ENCODE data around the gene FARP1.

The FARP1 gene

DNA sequence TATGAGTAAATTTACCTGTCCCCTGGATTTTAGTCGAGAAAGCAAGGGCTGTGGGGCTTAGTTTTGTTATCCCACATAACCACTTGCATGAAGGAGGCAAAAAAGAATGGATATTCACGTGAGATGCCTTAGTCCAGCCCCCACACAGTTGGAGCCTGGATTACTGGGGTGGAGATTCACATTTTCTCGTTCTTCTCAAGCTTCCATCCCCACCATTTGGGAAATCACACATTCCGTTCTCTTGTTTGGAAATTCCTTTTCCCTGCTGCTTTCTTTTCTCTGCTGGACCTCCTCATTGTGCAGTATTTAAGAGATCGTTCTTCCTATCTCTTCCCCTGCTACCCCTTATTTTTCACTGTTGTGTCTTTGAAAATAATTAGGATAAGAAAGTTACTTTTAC lies 45.1 kb upstream of the FARP1 start:
- H2AFZ ChIP-seq (ENCODE audit: low read depth, low read length, severe bottlenecking): no peak overlapping the region
- no peaks in the 10 kb centered on the region for H4K20me1 ChIP-seq (ENCODE audit: low read depth, low read length)
- H3K9me2 ChIP-seq (replicated peaks; ENCODE audit: insufficient read depth, low read length): no peaks in the 10 kb centered on the region
- no peak overlapping the region for H3K9ac ChIP-seq (ENCODE audit: low read length)
- no peaks in the 10 kb centered on the region for H3K36me3 ChIP-seq (ENCODE audit: low read length)
- no peaks in the 10 kb centered on the region for H3F3A ChIP-seq (ENCODE audit: insufficient read depth)
- H3K4me3 ChIP-seq (ENCODE audit: insufficient read depth, low read length, poor library complexity, severe bottlenecking): no peak overlapping the region
- H3K9me3 ChIP-seq (ENCODE audit: insufficient read depth, low read length): no peaks in the 10 kb centered on the region
- H3K27ac ChIP-seq (ENCODE audit: low read depth, low read length): no peak overlapping the region
- H3K79me2 ChIP-seq (ENCODE audit: insufficient read depth, low read length): no peaks in the 10 kb centered on the region
- no peaks in the 10 kb centered on the region for H3K27me3 ChIP-seq (ENCODE audit: low read length)
- H3K4me2 ChIP-seq (ENCODE audit: low read depth, low read length, poor library complexity, severe bottlenecking): no peak overlapping the region
- TF ChIP-seq EZH2phosphoT487 (conservative IDR thresholded peaks at IDR 0.05; ENCODE audit: low read length): no peak
- no peak for TF ChIP-seq CTCF (IDR thresholded peaks at IDR 0.05; ENCODE audit: insufficient read depth, low read length, poor library complexity, severe bottlenecking)

DNA sequence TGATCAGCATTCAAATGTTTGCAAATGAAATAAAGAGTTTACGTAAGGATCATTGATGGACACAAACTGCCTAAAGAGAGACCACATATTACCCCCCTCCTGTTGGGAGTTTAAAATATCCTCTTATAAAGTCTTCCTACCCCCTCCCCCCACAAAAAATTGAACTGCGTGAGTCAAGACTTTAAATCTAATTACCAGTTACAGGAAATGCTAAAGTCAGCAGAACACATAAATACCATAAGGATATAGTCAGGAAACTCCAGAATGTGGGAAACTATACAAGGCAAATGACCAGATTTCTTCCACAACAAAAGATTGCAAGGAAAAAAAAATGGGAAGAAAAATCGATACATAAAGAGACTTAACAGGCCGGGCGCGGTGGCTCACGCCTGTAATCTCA lies 44.4 kb upstream of the FARP1 start:
- Histone ChIP-seq H3K27me3 (ENCODE audit: low read length) (no peaks in the 10 kb centered on the region), H4K20me1 (ENCODE audit: low read depth, low read length) (no peaks in the 10 kb centered on the region), H3K4me3 (ENCODE audit: insufficient read depth, low read length, poor library complexity, severe bottlenecking) (no peak overlapping the region), H3F3A (ENCODE audit: insufficient read depth) (no peaks in the 10 kb centered on the region), H3K4me2 (ENCODE audit: low read depth, low read length, poor library complexity, severe bottlenecking) (no peak overlapping the region), H3K27ac (ENCODE audit: low read depth, low read length) (no peak overlapping the region), H3K9ac (ENCODE audit: low read length) (no peak overlapping the region), H3K9me3 (ENCODE audit: insufficient read depth, low read length) (no peaks in the 10 kb centered on the region), H3K79me2 (ENCODE audit: insufficient read depth, low read length) (no peaks in the 10 kb centered on the region), H3K9me2 (replicated peaks; ENCODE audit: insufficient read depth, low read length) (no peaks in the 10 kb centered on the region), H3K36me3 (ENCODE audit: low read length) (no peaks in the 10 kb centered on the region), H2AFZ (ENCODE audit: low read depth, low read length, severe bottlenecking) (no peak overlapping the region)
- no peak for TF ChIP-seq CTCF (IDR thresholded peaks at IDR 0.05; ENCODE audit: insufficient read depth, low read length, poor library complexity, severe bottlenecking)
- no peak for TF ChIP-seq EZH2phosphoT487 (conservative IDR thresholded peaks at IDR 0.05; ENCODE audit: low read length)

- TF ChIP-seq CTCF (IDR thresholded peaks at IDR 0.05; ENCODE audit: insufficient read depth, low read length, poor library complexity, severe bottlenecking) (no peak), EZH2phosphoT487 (conservative IDR thresholded peaks at IDR 0.05; ENCODE audit: low read length) (no peak)
- Histone ChIP-seq H3K9ac (ENCODE audit: low read length) (no peak overlapping the region), H3K27ac (ENCODE audit: low read depth, low read length) (no peak overlapping the region), H3K79me2 (ENCODE audit: insufficient read depth, low read length) (no peaks in the 10 kb centered on the region), H3K4me3 (ENCODE audit: insufficient read depth, low read length, poor library complexity, severe bottlenecking) (no peak overlapping the region), H3K27me3 (ENCODE audit: low read length) (no peaks in the 10 kb centered on the region), H3F3A (ENCODE audit: insufficient read depth) (no peaks in the 10 kb centered on the region), H3K36me3 (ENCODE audit: low read length) (no peaks in the 10 kb centered on the region), H3K9me3 (ENCODE audit: insufficient read depth, low read length) (no peaks in the 10 kb centered on the region), H4K20me1 (ENCODE audit: low read depth, low read length) (no peaks in the 10 kb centered on the region), H3K4me2 (ENCODE audit: low read depth, low read length, poor library complexity, severe bottlenecking) (no peak overlapping the region), H2AFZ (ENCODE audit: low read depth, low read length, severe bottlenecking) (no peak overlapping the region), H3K9me2 (replicated peaks; ENCODE audit: insufficient read depth, low read length) (no peaks in the 10 kb centered on the region)
Measured at GRCh38 chr13:98099627-98100026, 43.3 kb upstream of the FARP1 start.

- H3K4me3 ChIP-seq (ENCODE audit: insufficient read depth, low read length, poor library complexity, severe bottlenecking): no peak overlapping the region
- H3K9me2 ChIP-seq (replicated peaks; ENCODE audit: insufficient read depth, low read length): no peaks in the 10 kb centered on the region
- H3K9me3 ChIP-seq (ENCODE audit: insufficient read depth, low read length): no peaks in the 10 kb centered on the region
- H3K36me3 ChIP-seq (ENCODE audit: low read length): no peaks in the 10 kb centered on the region
- no peak overlapping the region for H3K27ac ChIP-seq (ENCODE audit: low read depth, low read length)
- H2AFZ ChIP-seq (ENCODE audit: low read depth, low read length, severe bottlenecking): no peak overlapping the region
- no peaks in the 10 kb centered on the region for H3K79me2 ChIP-seq (ENCODE audit: insufficient read depth, low read length)
- no peaks in the 10 kb centered on the region for H3F3A ChIP-seq (ENCODE audit: insufficient read depth)
- H4K20me1 ChIP-seq (ENCODE audit: low read depth, low read length): no peaks in the 10 kb centered on the region
- no peak overlapping the region for H3K9ac ChIP-seq (ENCODE audit: low read length)
- TF ChIP-seq EZH2phosphoT487 (conservative IDR thresholded peaks at IDR 0.05; ENCODE audit: low read length) (no peak), CTCF (IDR thresholded peaks at IDR 0.05; ENCODE audit: insufficient read depth, low read length, poor library complexity, severe bottlenecking) (no peak)
- no peak overlapping the region for H3K4me2 ChIP-seq (ENCODE audit: low read depth, low read length, poor library complexity, severe bottlenecking)
- no peaks in the 10 kb centered on the region for H3K27me3 ChIP-seq (ENCODE audit: low read length)
Measured at GRCh38 chr13:98100481-98100880, 42.4 kb upstream of the FARP1 start.

Measured in SU-DHL-6 (cell line).